ENCODE data around the gene SEC23B. TPM values are rescaled to one million over a fixed set of nuclear protein-coding genes. Genes with fewer than 3 reads are reported as not detected.

Gene SEC23B

DNA sequence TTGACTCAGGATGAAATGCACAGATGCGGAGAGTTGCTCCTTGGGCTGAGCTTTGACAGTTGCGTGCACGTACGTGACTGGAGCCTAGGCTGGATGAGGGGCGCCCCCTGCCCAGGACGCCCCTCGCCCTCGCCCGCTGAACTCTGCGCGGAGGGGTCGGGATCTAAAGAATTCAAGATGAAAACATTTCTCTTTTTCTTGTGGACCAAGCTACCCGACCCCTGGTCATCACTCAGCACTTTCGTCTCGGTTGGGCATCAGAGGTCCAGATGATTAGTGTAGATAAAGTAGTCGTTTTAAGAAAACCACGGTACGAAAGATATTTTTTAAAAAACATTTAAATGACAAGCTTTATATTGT, 80.8 kb downstream of the SEC23B start:
- H3K56ac ChIP-seq (ENCODE audit: low read length), result peak overlapping the region; percentile 78
- no peak overlapping the region for H4K5ac ChIP-seq (ENCODE audit: low read length)
- peak overlapping the region; percentile 63 for H3K4me3 ChIP-seq (ENCODE audit: low read length)
- no peaks in the 10 kb centered on the region for H3K36me3 ChIP-seq (ENCODE audit: control insufficient read depth, insufficient read depth, low read length)
- H3K9ac ChIP-seq (ENCODE audit: low read length), result peak overlapping the region; percentile 72
- no peak overlapping the region for H3K18ac ChIP-seq (ENCODE audit: low read length)
- WGBS (ENCODE audit: extremely low coverage, insufficient coverage, low lambda C conversion rate), result no CpG with 5 or more reads among the region's 18 CpGs
- H2BK120ac ChIP-seq (ENCODE audit: low read depth, low read length), result no peak overlapping the region
- no peak overlapping the region for H4K8ac ChIP-seq (ENCODE audit: low read depth, low read length)
- H2BK15ac ChIP-seq (replicated peaks; ENCODE audit: low read depth), result no peak overlapping the region
- peaks cover 2% of the 10 kb centered on the region for H3K79me2 ChIP-seq (ENCODE audit: control insufficient read depth, insufficient read depth, low read length)
- no peak for DNase-seq
- H3K27me3 ChIP-seq (ENCODE audit: insufficient read depth, low read length, poor library complexity), result no peaks in the 10 kb centered on the region
- H3K27ac ChIP-seq (ENCODE audit: low read depth, low read length), result no peak overlapping the region
- peaks cover 3% of the 10 kb centered on the region for H3K79me1 ChIP-seq (ENCODE audit: low read length)
- no peak overlapping the region for H2AK5ac ChIP-seq (ENCODE audit: low read length)
- no peak overlapping the region for H3K23ac ChIP-seq (ENCODE audit: low read length)
- H3K4ac ChIP-seq (ENCODE audit: low read depth, low read length), result no peak overlapping the region
- H2BK5ac ChIP-seq (ENCODE audit: low read length), result no peak overlapping the region
- peak overlapping the region; percentile 75 for H3K4me2 ChIP-seq (ENCODE audit: low read length)
- no peaks in the 10 kb centered on the region for H3K4me1 ChIP-seq (ENCODE audit: control insufficient read depth, low read depth, low read length)

GRCh38 chr20:18589941-18590674, 82.4 kb downstream of the SEC23B start:
- no peak overlapping the region for H3K4me2 ChIP-seq (ENCODE audit: low read length)
- H3K27me3 ChIP-seq (ENCODE audit: insufficient read depth, low read length, poor library complexity), result no peaks in the 10 kb centered on the region
- H3K79me1 ChIP-seq (ENCODE audit: low read length), result peaks cover 3% of the 10 kb centered on the region
- H3K36me3 ChIP-seq (ENCODE audit: control insufficient read depth, insufficient read depth, low read length), result no peaks in the 10 kb centered on the region
- H3K9ac ChIP-seq (ENCODE audit: low read length), result no peak overlapping the region
- H3K18ac ChIP-seq (ENCODE audit: low read length), result no peak overlapping the region
- H3K4me1 ChIP-seq (ENCODE audit: control insufficient read depth, low read depth, low read length), result no peaks in the 10 kb centered on the region
- no peak overlapping the region for H3K27ac ChIP-seq (ENCODE audit: low read depth, low read length)
- WGBS (ENCODE audit: extremely low coverage, insufficient coverage, low lambda C conversion rate), result no CpG with 5 or more reads among the region's 8 CpGs
- no peak overlapping the region for H3K4me3 ChIP-seq (ENCODE audit: low read length)
- H3K56ac ChIP-seq (ENCODE audit: low read length), result no peak overlapping the region
- H2BK5ac ChIP-seq (ENCODE audit: low read length), result no peak overlapping the region
- H2BK120ac ChIP-seq (ENCODE audit: low read depth, low read length), result no peak overlapping the region
- no peak overlapping the region for H4K8ac ChIP-seq (ENCODE audit: low read depth, low read length)
- no peak overlapping the region for H2BK15ac ChIP-seq (replicated peaks; ENCODE audit: low read depth)
- H3K4ac ChIP-seq (ENCODE audit: low read depth, low read length), result peak overlapping the region; percentile 11
- DNase-seq, result no peak
- no peak overlapping the region for H3K23ac ChIP-seq (ENCODE audit: low read length)
- no peak overlapping the region for H2AK5ac ChIP-seq (ENCODE audit: low read length)
- H4K5ac ChIP-seq (ENCODE audit: low read length), result no peak overlapping the region
- peaks cover 2% of the 10 kb centered on the region for H3K79me2 ChIP-seq (ENCODE audit: control insufficient read depth, insufficient read depth, low read length)

- H4K5ac ChIP-seq (ENCODE audit: low read length), result no peak overlapping the region
- H2BK120ac ChIP-seq (ENCODE audit: low read depth, low read length), result no peak overlapping the region
- H3K27ac ChIP-seq (ENCODE audit: low read depth, low read length), result no peak overlapping the region
- H3K4ac ChIP-seq (ENCODE audit: low read depth, low read length), result no peak overlapping the region
- no peak overlapping the region for H3K4me3 ChIP-seq (ENCODE audit: low read length)
- no peak overlapping the region for H2AK5ac ChIP-seq (ENCODE audit: low read length)
- no peak for DNase-seq
- peaks cover 3% of the 10 kb centered on the region for H3K79me1 ChIP-seq (ENCODE audit: low read length)
- H3K18ac ChIP-seq (ENCODE audit: low read length), result no peak overlapping the region
- peaks cover 2% of the 10 kb centered on the region for H3K79me2 ChIP-seq (ENCODE audit: control insufficient read depth, insufficient read depth, low read length)
- H3K56ac ChIP-seq (ENCODE audit: low read length), result no peak overlapping the region
- no peak overlapping the region for H3K4me2 ChIP-seq (ENCODE audit: low read length)
- H2BK5ac ChIP-seq (ENCODE audit: low read length), result no peak overlapping the region
- no peak overlapping the region for H2BK15ac ChIP-seq (replicated peaks; ENCODE audit: low read depth)
- H3K36me3 ChIP-seq (ENCODE audit: control insufficient read depth, insufficient read depth, low read length), result peaks cover 2% of the 10 kb centered on the region
- no peaks in the 10 kb centered on the region for H3K4me1 ChIP-seq (ENCODE audit: control insufficient read depth, low read depth, low read length)
- H4K8ac ChIP-seq (ENCODE audit: low read depth, low read length), result no peak overlapping the region
- no peak overlapping the region for H3K9ac ChIP-seq (ENCODE audit: low read length)
- no peak overlapping the region for H3K23ac ChIP-seq (ENCODE audit: low read length)
- no peaks in the 10 kb centered on the region for H3K27me3 ChIP-seq (ENCODE audit: insufficient read depth, low read length, poor library complexity)
Observed at GRCh38 chr20:18596270-18596669, 88.5 kb downstream of the SEC23B start.

GRCh38 chr20:18609741-18610140, 102.0 kb downstream of the SEC23B start:
- Histone ChIP-seq H3K4me1 (ENCODE audit: control insufficient read depth, low read depth, low read length) (no peaks in the 10 kb centered on the region), H3K18ac (ENCODE audit: low read length) (no peak overlapping the region), H3K79me1 (ENCODE audit: low read length) (no peaks in the 10 kb centered on the region), H2BK120ac (ENCODE audit: low read depth, low read length) (no peak overlapping the region), H3K79me2 (ENCODE audit: control insufficient read depth, insufficient read depth, low read length) (no peaks in the 10 kb centered on the region), H3K23ac (ENCODE audit: low read length) (no peak overlapping the region), H3K36me3 (ENCODE audit: control insufficient read depth, insufficient read depth, low read length) (no peaks in the 10 kb centered on the region), H3K4me2 (ENCODE audit: low read length) (no peak overlapping the region), H4K8ac (ENCODE audit: low read depth, low read length) (no peak overlapping the region), H3K27me3 (ENCODE audit: insufficient read depth, low read length, poor library complexity) (no peaks in the 10 kb centered on the region), H4K5ac (ENCODE audit: low read length) (no peak overlapping the region), H2BK15ac (replicated peaks; ENCODE audit: low read depth) (no peak overlapping the region), H3K27ac (ENCODE audit: low read depth, low read length) (no peak overlapping the region), H3K9ac (ENCODE audit: low read length) (no peak overlapping the region), H3K4ac (ENCODE audit: low read depth, low read length) (no peak overlapping the region), H2AK5ac (ENCODE audit: low read length) (no peak overlapping the region), H3K4me3 (ENCODE audit: low read length) (no peak overlapping the region), H3K56ac (ENCODE audit: low read length) (no peak overlapping the region), H2BK5ac (ENCODE audit: low read length) (no peak overlapping the region)
- DNase-seq, result no peak

Small RNAs within 50 kb of the gene (small RNA-seq; reads per million reads assigned to genes)
- gene MIR3192 (ENCODE audit: insufficient read depth) (0.72 reads per million), gene RN7SL638P (ENCODE audit: insufficient read depth) (not detected), gene RNU6ATAC34P (ENCODE audit: insufficient read depth) (not detected)
